GM12891 (cell line): ENCODE results near the gene PTPRG.

Experiments
- PAX5 ChIP-seq: IDR thresholded peaks from 2 replicates; pipeline ENCODE4 v1.6.1; 2011; ENCODE audit warnings: low read length, moderate library complexity, mild to moderate bottlenecking; ENCODE audit not compliant: insufficient read depth, severe bottlenecking
- POLR2A ChIP-seq: IDR thresholded peaks from 2 replicates; pipeline ENCODE4 v1.6.1; 2011; ENCODE audit warnings: low read depth, low read length, control low read depth
- POLR2AphosphoS5 ChIP-seq: IDR thresholded peaks from 2 replicates; pipeline ENCODE4 v1.6.1; 2011; ENCODE audit warnings: low read depth, low read length, control low read depth
- SPI1 ChIP-seq: IDR thresholded peaks from 2 replicates; pipeline ENCODE4 v1.6.1; 2011; ENCODE audit warnings: low read depth, low read length, control low read depth
- TAF1 ChIP-seq: IDR thresholded peaks from 2 replicates; pipeline ENCODE4 v1.6.1; 2011; ENCODE audit warnings: low read depth, low read length, control low read depth

GRCh38 chr3:61673651-61674050 is 112.3 kb downstream of the PTPRG start:
- TF ChIP-seq POLR2A (no peak), SPI1 (no peak), TAF1 (no peak), POLR2AphosphoS5 (no peak), PAX5 (no peak)
